ENCODE data around the gene DDX41.
A peak's percentile ranks its signal among the peaks of the same experiment; 100 is the strongest.
"Not testable (repeated sequence)": the region's sequence is repeated elsewhere in the genome, so short reads cannot be mapped to it uniquely, and the experiment has no call there.

The DDX41 gene

GRCh38 chr5:177497292-177498012 is 19.3 kb downstream of the DDX41 start, which contains the start of gene PDLIM7:
Gene PDLIM7 (minus strand): TSS chr5:177497604. CDS start chr5:177496512, 1,092 bp downstream.
- peak; percentile 85 for DNase-seq

- DNase-seq: peak; percentile 82
These were observed 20.0 kb downstream of the DDX41 start for GRCh38 chr5:177496727-177497291.

- DNase-seq: peak; percentile 22
These were observed 20.6 kb downstream of the DDX41 start for GRCh38 chr5:177496070-177496726.

DNA sequence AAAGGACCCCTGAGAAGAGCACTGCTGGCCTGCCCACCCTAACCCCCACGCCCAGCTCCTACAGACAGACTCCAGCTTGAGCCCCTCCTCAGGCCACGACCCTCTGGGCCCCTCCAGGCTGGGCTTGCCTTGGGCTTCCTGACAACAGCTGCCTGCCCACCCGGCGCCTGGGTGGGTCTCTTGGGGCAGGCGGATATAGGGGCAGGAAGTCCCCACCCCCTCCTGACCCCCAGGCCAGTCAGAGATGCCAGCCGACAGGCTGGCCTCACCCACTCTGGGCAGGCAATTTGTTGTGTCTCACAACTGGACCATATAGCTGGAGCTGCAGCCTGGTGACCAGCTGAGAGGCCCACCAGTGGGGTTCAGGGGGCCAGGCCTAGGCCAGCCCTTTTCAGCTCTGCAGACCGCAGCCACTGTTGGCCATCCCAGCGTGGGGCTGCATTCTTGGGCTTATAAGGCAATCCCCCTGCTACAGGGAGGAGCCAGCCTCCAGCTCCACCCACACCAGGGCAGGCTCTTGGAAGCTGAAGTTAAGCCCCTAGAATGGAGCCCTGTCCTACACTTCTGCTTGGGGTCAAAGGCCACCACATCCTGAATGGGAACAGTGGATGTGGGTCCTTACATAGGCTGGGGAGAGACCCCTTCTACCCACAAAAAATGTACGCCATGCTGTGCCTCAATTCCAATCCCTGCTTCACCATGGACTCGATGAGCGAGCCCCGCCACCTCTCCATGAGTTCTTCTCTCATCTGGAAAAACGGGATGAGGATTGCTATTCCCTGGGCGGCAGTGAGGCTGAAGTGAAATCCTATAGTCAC is 21.3 kb downstream of the DDX41 start:
- no peak for DNase-seq

- DNase-seq: no peak
These were observed 22.2 kb downstream of the DDX41 start for GRCh38 chr5:177494346-177495195.

DNA sequence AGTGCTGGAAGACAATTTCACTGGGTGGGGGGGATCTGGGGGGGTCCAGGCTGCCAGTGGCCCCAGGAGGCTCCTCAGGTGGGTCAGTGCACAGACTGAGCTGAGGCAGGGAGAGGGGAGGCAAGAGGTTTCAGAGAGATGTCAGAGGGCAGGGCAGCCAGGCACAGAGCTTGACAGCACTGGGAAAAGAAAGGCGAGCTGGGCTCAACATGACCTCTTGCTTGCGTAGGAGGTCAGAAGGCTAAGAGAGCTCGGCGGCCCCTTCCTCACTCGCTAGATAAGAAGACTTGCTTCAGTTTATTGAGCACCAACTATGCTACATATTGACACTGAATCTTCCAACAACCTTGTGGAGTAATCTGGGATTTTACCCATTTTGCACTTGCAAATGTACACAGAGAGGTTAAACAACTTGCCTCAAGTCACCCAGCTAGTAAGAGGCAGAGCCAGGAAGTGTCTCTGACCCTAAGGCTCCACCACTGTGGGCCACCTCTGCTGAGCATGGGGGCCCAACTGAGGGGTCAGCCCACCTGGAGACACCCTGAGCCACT is 22.9 kb downstream of the DDX41 start:
- DNase-seq: no peak

DNA sequence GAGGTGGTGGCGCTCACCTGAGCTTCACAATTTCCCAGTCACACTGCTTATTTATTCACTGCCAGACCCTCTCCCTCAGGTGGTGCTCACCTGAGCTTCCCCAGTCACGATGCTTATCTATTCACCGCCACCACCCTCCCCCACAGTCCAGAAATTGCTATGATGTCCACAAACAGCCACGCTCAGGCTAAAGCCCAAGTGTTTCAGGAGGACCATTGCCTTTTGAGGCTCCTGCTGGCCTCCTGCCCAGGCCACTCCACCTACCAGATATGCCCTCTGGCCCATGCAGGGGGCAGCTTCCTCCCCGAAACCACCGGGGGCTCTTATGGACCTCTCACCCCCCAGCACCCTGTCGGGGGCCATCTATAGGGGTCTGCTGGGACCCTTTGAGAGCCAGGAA is 23.9 kb downstream of the DDX41 start:
- DNase-seq: no peak

GRCh38 chr5:177491983-177492746 is 24.6 kb downstream of the DDX41 start:
- no peak for DNase-seq

- DNase-seq: no peak
These were observed 25.3 kb downstream of the DDX41 start for GRCh38 chr5:177491429-177491945.

- DNase-seq: no peak
These were observed 25.8 kb downstream of the DDX41 start for GRCh38 chr5:177490992-177491391.

DNA sequence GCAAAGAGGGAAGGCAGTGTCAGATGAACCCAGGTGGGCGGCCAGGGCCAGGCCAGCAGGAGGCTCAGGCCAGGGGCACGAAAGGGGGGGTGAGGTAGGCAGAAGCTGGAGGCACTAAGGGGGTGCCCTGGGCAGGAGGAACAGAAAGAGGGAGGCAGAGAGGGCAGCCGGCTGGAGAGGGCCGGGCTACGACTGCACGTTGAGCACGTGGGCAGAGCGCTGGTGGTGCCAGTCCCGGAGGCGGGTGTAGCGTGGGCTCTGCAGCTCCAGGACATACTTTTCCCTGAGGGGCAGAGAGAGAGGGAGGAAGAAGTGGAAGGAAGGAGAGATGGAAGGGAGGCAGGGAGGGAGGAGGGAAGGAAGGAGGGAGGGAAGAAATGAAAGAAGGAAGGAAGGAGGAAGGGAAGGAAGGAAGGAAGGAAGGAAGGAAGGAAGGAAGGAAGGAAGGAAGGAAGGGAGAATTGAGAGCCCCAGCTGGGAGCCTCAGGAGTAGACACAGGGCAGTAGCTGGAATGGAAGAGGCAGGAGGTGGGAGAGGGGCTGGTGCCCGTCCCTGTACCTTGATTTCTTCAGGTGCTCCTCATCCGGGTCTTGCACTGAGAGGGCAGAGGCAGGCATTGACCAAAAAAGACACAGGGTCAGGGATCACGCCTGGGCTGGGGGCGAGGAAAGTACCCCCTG is 26.3 kb downstream of the DDX41 start:
- no peak for DNase-seq

GRCh38 chr5:177489119-177489716 is 27.5 kb downstream of the DDX41 start:
- DNase-seq: no peak

DNA sequence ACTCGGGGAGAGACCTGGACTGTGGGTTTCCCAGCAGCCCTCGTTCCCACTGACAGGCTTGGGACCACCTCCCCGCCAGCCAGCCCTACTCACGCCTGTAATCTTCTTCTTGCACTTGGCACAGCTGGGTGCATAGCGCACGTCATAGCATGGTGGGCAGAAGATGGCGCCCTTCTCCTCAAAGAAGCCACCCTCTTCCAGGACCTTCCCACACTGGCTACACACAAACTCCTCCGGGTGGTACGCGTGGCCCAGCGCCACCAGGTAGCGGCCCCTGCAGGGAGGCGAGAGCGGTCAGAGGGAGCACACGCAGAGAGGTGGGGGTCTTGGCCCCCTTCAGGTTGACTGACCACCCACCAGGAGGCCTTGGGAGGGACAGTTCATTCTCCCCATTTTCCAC is 28.8 kb downstream of the DDX41 start:
- no peak for DNase-seq

GRCh38 chr5:177487144-177487543 is 29.6 kb downstream of the DDX41 start:
- no peak for DNase-seq

GRCh38 chr5:177486256-177486655 is 30.5 kb downstream of the DDX41 start:
- DNase-seq: no peak

- not testable (repeated sequence) for DNase-seq
These were observed 31.0 kb downstream of the DDX41 start for GRCh38 chr5:177485753-177486152.

DNA sequence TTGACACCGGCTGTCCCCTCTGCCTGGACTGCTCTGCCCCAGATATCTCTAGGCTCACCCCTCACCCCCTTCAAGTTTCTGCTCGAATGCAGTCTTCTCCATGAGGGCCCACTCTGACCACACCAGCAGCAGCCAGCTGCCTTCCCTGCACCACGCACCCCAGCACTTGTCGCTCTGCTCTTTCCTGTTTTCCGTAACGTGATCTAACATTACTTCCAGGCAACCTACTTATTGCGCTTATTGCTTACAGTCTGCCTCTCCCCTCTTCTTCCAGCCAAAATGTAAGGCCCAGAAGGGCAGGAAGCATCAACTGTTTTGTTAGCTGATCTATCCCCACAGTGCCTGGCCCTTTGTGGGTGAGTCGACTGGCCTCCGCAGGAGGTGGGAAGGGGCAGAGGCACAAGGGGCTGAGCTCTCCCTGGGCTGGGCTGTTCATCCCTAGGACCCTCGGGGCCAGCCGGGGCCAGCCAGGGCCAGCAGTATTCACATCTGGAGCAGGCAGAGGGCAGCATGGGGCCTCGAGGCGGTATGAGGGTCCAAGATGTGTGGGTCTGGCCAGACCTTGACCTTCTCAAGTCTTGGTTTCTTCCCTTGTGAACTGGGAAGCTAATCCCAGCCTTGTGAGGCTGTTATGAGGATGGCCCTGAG is 31.7 kb downstream of the DDX41 start:
- DNase-seq: no peak

- DNase-seq: peak; percentile 77
These were observed 32.5 kb downstream of the DDX41 start for GRCh38 chr5:177483994-177484901.
